K562 (cell line): ENCODE results near the gene CHCHD1. TPM values are rescaled to one million over a fixed set of nuclear protein-coding genes. Genes with fewer than 3 reads are reported as not detected.

Source experiments
- CHD1 ChIP-seq: fragments of 200-600 bp; sonication (generic); IDR thresholded peaks from one replicate; pipeline ENCODE4 v1.6.1; 2012; ENCODE audit warnings: mild to moderate bottlenecking, moderate library complexity, low read length, inconsistent platforms
- ELF4 ChIP-seq: fragments of 450-650 bp; formaldehyde crosslinking; IDR thresholded peaks from 2 replicates; pipeline ENCODE4 v1.4.0; 2022; ENCODE audit warnings: missing genetic modification characterization
- ETS2 ChIP-seq: IDR thresholded peaks from 2 replicates; pipeline ENCODE4 v1.6.1; 2016; ENCODE audit warnings: borderline replicate concordance, missing genetic modification characterization, mild to moderate bottlenecking, moderate library complexity, missing compliant biosample characterization; ENCODE audit not compliant: poor library complexity, severe bottlenecking
- HOXB6 ChIP-seq: fragments of 250-450 bp; sonication (Bioruptor Pico); IDR thresholded peaks from 2 replicates; pipeline ENCODE4 v1.5.1; 2022; ENCODE audit warnings: mild to moderate bottlenecking, borderline replicate concordance
- KDM1A ChIP-seq, 2 experiments: fragments of 450-650 bp; IDR thresholded peaks; 2 replicates each; pipeline ENCODE4 v1.6.1; 2016; ENCODE audit warnings: mild to moderate bottlenecking in 2 of 2
- MCM2 ChIP-seq: fragments of 450-650 bp; IDR thresholded peaks from 2 replicates; pipeline ENCODE4 v1.6.1; 2017; ENCODE audit warnings: low read depth, mild to moderate bottlenecking
- NCOR1 ChIP-seq: fragments of 450-650 bp; IDR thresholded peaks from 2 replicates; pipeline ENCODE4 v1.6.1; 2016; ENCODE audit warnings: mild to moderate bottlenecking, moderate library complexity
- PRDM10 ChIP-seq: fragments of 450-650 bp; IDR thresholded peaks from 2 replicates; pipeline ENCODE4 v1.6.1; 2018; ENCODE audit not compliant: partially characterized antibody
- SMARCA5 ChIP-seq: fragments of 450-650 bp; IDR thresholded peaks from 2 replicates; pipeline ENCODE4 v1.6.1; 2016
- SMC3 ChIP-seq: conservative IDR thresholded peaks from 2 replicates; pipeline ENCODE4 v1.6.1; 2011; ENCODE audit warnings: low read depth, low read length, improper control_type of control experiment; ENCODE audit not compliant: insufficient read depth
- SNRNP70 ChIP-seq: fragments of 200-400 bp; formaldehyde crosslinking; optimal IDR thresholded peaks from 2 replicates; pipeline ENCODE3; 2017; ENCODE audit warnings: low read depth, low read length
- SRF ChIP-seq, 2 experiments: fragments of 250-450, 450-650 bp in 1 of 2; sonication (Bioruptor Pico) in 1 of 2; sonication (generic) in 1 of 2; formaldehyde crosslinking; IDR thresholded peaks; 2 replicates each; pipeline versions ENCODE4 v1.5.0 to v1.5.1; 2020 to 2022; ENCODE audit warnings: mild to moderate bottlenecking in 1 of 2, missing genetic modification reagents in 1 of 2
- TAF9B ChIP-seq: fragments of 450-650 bp; IDR thresholded peaks from 2 replicates; pipeline ENCODE4 v1.6.1; 2018; ENCODE audit warnings: mild to moderate bottlenecking; ENCODE audit not compliant: partially characterized antibody
- TARDBP ChIP-seq: fragments of 450-650 bp; IDR thresholded peaks from 2 replicates; pipeline ENCODE4 v1.6.1; 2016
- TFAM ChIP-seq: fragments of 250-450 bp; sonication (Bioruptor Pico); conservative IDR thresholded peaks from 2 replicates; pipeline ENCODE4 v1.5.0; 2021; ENCODE audit warnings: mild to moderate bottlenecking, moderate library complexity
- USF1 ChIP-seq: sonication (generic); formaldehyde crosslinking; IDR thresholded peaks from 2 replicates; pipeline ENCODE4 v1.9.0; 2022; ENCODE audit warnings: mild to moderate bottlenecking, missing genetic modification reagents
- WHSC1 ChIP-seq: IDR thresholded peaks from one replicate; pipeline ENCODE4 v1.6.1; 2012; ENCODE audit warnings: low read length, control low read depth, inconsistent platforms
- ZBTB12 ChIP-seq: fragments of 250-450 bp; sonication (Bioruptor Pico); IDR thresholded peaks from 2 replicates; pipeline ENCODE4 v1.4.0; 2020
- ZNF23 ChIP-seq: fragments of 250-450 bp; sonication (Bioruptor Pico); IDR thresholded peaks from 2 replicates; pipeline ENCODE4 v1.4.0; 2020; ENCODE audit warnings: mild to moderate bottlenecking
- ZNF316 ChIP-seq: fragments of 450-650 bp; IDR thresholded peaks from 2 replicates; pipeline ENCODE4 v1.6.1; 2016
- ZNF518B ChIP-seq: fragments of 250-450 bp; sonication (Bioruptor Pico); IDR thresholded peaks from 2 replicates; pipeline ENCODE4 v1.5.0; 2021; ENCODE audit warnings: mild to moderate bottlenecking, moderate library complexity
- polyA plus RNA-seq, 8 experiments: library from polyadenylated mRNA; depleted of rRNA in 4 of 8; stranded (reverse) in 5 of 8; unstranded in 3 of 8; fragments of >200 nt; fragmentation: Nextera tagmentation in 2 of 8; fragmentation: Illumina TruSeq in 1 of 8; extraction: Ambion mirVana in 2 of 8; extraction: Trizol in 1 of 8; gene quantifications; 2 replicates each; pipeline versions ENCODE4 v1.2.1 to v1.2.3, GENCODE V29; 2011 to 2014; ENCODE audit warnings: inconsistent platforms in 1 of 8, missing spikeins in 1 of 8
- total RNA-seq, 7 experiments: library from RNA; depleted of rRNA in 6 of 7; stranded (reverse); fragments of >200 nt in 6 of 7; fragmentation: Illumina TruSeq in 2 of 7; extraction: Trizol in 2 of 7; gene quantifications; 2 replicates each; pipeline versions ENCODE4 v1.2.1 to v1.2.3, GENCODE V29; 2011 to 2021; ENCODE audit warnings: low replicate concordance in 1 of 7

The CHCHD1 gene
- total and polyA plus RNA-seq, 9 of the 15 experiments (the other 6 are each of a cell fraction or from before 2014, with no cell fraction given), result 52.9 to 126 (median 83.4) TPM

GRCh38 chr10:73810735-73811465, 29.1 kb downstream of the CHCHD1 start (continued):
- TF ChIP-seq SMC3 (no peak), HOXB6 (CRISPR knock-in tag) (no peak), ZNF23 (CRISPR knock-in tag) (no peak), WHSC1 (no peak), TFAM (no peak), PRDM10 (no peak), SMARCA5 (peak; percentile 42; the same call in 1 of the 2 replicates), TARDBP (no peak), TAF9B (no peak), USF1 (CRISPR knock-in tag) (no peak), ETS2 (tag) (no peak), SNRNP70 (no peak), ZNF316 (no peak), ZBTB12 (CRISPR knock-in tag) (no peak), ELF4 (CRISPR knock-in tag) (no peak), CHD1 (peak; percentile 63), SRF (CRISPR knock-in tag; IDR thresholded peaks at IDR 0.05) (no peak), NCOR1 (no peak), MCM2 (no peak), ZNF518B (CRISPR knock-in tag) (no peak), KDM1A (IDR thresholded peaks at IDR 0.05) (no peak)
